GM19240 (cell line): ENCODE results near the gene BID.
A peak's percentile ranks its signal among the peaks of the same experiment; 100 is the strongest.

Experiments used
- DNase-seq: peaks from one replicate; pipeline ENCODE4 v3.0.0; 2011; ENCODE audit warnings: low spot score; ENCODE audit not compliant: insufficient read length

Gene BID

DNA sequence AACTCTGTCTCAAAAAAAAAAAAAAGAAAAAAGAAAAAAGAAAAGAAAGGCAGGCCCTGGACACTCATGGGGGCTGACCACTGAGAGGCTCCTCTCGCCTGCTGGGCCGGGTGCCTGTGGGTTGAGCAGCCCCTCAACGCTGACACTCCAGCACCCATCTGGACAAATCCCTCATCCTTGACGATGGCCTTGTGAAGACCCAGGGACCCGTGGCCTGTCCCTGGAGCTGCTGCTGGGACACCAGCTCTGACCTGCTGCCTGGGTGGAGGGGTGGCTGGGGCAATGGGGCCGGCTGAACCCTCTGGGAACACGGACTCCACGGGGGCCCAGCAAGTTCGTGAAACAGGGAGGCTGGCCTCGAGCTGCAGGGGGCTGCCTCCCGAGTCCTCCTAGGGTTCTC lies 10.5 kb upstream of the BID start:
- DNase-seq: no peak

DNA sequence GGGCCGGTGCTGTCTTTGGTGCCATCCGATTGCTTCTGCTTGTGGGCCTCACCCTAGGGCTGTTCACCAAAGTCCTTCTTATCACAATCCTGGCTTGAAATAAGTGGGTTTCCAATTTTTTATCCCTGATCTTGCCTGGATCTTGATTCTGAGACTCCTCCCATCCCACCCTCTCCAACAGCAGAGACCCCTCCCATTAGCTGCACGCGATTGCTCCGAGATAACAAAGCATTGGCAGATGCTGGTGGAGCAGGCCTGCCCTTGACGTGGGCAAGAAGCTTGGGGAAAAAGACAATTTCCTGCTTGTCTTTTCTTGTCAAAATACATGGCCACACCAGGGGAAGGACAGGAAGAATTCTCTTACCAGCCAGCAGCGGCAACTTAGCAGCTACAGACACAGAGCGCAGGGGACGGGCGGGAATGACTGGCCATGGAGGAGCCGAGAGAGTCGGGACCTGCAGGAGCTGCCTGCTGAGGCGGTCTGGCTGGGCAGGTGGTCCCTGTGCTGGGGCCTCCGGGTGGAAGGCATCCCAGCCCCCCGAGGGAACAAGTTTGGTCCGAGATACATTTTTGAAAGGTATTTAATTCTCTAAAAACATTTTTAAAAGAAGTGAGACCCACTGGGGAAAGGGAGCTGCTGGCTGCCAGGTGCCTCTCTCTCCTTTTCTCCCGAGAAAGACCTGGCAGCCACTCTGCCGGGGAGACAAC lies 9.7 kb upstream of the BID start:
- no peak for DNase-seq

DNA sequence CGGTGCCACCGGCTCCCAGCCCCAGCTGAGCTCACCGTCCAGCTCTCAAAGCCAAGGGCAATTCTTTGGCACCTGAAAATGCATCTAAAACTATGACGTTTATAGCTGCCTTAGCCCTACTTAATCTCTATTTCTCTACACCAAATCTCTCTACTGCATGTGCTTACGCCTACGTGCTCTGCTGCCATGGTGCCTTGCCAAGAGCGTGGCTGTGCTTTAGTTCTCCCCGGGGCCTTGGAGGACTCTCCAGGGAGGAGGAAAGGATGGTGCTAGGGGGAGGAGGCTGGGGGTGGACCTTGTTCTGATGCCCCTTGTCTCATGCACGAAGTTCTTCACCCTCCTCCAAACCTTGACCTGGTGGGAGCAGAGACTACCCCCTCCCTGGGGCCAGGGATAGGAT lies 9.0 kb upstream of the BID start:
- DNase-seq: no peak

DNA sequence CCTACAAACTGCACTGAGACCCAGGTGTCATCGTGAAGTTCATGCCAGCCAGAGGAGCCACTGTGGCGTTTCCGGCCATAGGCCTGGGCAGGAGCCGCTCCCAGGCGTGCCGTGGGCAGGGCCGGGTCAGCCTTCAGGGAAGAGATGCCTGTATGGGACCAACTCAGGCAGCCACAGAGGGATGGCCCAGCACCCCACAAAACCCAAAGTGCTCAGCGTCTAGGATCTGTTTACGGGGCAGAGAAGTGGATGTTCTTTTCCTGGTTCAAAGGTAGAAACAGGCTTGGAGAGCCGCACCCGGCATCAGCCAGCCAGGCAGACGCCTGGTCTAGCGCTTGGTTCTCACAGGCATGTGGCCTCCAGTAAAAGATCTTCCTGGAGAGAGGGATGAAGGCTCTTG lies 8.4 kb upstream of the BID start:
- DNase-seq: no peak

DNA sequence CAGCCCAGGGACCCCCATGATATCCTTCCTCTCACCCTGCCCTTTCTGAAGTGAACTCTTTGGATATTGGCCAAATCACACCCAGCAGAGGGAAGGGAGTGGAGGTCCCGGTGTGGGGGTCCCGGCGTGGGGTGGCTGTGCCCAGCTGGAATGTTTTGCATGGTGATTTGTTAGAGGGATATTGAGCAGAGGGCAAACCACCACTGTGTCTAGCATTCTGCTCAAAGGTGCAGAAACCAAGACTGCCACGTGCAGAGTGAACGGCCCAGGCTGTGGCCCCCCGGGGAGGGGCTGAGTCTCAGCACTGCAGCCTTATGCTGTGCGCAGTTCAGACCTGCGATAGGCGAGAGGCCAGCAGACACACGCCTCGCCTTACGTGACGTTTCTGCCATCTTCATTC lies 7.9 kb upstream of the BID start:
- no peak for DNase-seq

DNA sequence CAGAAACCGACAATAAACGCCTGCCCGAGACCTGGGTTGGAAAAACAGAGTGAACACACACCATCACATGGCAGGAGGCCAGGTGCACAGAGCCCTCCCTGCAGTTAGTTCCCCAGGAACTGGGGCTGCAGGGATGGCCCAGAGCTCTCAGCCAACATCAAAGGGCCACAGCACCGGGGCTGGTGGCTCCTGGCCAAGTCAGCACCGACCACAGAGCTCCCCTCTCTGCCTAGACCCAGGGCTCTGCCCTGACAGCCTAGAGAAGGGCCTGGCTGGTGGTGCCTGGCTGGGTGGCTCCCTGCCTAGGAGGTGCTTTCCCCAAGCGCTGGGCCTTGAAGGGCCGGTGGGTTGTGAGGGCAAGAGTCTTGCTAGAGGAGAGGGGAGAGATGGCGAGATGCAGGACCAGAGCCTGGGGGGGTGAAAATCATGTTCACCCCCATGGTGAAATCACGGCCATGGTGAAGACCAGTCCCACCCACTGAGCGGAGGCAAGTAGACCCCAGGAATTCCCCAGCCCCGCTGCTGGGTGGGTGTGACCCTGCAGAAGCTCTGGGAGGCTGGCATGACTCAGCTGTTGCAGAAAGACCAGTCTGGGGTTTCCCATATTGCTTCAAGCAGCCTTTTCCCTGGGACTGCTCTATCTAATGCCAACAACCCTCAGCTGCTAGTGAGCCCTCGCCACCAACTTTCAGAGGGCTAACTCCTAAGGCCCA lies 7.2 kb upstream of the BID start:
- no peak for DNase-seq

DNA sequence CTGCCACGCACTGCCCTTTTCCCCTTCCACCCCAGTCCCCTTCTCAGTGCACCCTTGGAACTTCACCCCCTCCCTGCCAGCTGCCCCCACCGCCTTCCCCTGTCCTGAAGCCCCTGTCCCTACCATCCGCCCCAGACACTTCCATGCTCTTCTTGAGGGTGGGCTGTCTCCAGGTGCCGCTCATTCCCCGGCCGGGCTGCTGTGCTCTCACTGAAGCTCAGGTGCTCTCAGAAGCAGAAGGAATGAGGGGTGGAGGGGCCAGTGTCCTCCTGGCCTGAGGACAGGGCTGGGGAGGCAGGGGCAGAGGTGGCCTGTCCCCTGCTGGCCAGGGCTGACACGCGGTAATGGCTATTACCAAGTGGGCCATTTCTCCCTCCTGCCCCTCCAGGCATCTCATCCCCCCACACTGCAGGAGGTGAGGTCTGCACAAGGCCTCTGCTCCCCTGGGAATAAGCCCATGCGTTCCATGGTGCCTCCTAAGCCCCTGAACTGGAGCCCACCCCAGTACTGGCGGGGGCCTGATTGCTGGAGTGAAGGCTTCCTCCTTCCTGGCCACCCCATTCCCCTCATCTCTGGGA lies 6.6 kb upstream of the BID start:
- DNase-seq: no peak

DNA sequence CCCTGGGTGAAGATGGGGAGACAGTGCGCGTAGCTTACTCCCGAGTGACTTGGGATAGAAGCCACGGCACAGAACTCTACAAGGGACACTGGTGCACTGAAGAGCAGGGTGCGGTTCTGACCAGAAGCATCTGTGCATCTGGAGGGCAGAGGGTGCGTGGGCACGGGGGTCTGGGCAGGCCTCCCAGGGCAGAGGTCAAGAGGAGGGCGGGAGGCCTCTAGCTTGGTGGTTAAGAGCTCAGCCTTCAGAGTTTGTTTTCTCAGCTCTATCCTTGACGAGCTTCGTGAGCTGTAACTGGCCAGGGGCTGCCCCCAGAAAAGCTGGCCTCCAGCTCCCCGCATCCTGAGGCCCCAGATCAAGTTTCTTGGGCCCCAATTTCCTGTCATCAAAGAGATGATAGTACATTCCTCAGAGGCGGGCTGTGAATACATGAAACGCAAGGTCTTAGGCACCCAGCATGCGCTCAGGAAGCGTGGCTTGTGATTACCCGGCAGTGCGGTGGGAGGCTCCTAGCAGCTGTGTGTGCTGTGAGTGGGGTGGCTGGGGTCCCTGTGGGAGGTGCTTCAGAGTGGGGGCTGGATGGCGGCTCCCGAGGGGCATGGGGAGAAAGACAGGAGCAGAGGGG lies 6.0 kb upstream of the BID start:
- DNase-seq: no peak

DNA sequence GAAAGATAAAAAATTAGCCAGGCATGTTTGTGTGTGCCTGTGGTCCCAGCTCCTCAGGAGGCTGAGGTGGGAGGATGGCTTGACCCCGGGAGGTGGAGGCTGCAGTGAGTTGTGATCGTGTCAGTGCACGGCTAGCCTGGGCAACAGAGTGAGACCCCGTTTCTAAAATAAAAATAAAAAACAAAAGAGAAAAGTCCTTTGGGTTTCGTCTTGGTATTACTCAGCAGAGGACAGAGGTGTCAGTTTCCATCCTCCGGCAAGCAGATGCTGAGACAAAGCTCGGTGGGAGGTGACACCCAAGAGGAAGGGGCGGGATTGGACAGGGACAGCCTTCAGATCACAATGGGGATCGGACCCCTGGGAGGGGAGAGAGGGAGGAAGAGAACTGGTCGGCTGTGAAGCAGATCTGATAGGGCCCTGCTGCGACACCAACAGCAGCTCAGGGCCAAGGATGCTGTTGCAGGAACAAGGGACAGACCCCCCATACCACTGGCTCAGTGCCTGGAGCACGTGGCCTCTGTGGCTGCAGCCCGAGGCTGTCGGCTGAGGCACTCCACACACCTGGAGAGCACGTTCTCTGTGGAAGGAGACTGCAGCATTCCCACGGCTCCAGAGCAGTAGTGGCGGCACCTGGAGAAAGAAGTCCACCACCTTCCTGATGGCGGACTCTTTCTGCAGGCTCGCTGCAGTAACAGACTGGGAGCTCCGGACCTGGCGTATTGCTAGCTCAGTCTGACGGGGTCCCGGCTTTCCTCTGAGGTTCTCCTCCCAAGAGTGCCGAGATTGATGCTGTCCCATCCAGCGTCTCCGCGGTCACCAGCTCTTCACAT lies 5.2 kb upstream of the BID start:
- DNase-seq: peak; percentile 85

DNA sequence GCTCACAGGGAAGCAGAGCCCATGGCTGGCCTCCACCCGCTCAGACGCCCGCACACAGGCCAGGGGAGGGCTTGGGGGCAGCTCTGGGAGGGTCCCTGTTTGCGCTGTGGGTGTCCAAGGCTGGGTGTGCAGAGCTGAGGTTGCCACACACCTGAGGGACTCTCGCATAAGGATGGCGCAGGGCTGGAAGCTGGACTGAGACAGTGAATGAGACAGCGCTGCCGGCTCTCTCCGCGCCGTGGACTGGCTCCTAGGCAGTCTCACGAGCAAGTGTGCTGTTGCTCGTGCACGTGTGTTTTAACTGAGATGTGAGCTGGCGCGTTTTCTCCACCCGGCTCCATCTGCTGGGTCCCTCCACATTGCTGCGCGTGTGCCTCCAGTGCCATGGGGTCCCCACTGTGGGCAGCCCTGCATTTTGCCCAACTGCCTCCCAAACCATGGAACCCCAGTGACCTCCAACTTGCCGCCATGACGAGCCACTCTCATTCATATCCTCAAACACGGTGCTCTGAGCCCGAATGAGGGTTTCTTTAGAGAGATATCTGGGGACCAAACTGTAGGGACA lies 4.2 kb upstream of the BID start:
- DNase-seq: no peak

DNA sequence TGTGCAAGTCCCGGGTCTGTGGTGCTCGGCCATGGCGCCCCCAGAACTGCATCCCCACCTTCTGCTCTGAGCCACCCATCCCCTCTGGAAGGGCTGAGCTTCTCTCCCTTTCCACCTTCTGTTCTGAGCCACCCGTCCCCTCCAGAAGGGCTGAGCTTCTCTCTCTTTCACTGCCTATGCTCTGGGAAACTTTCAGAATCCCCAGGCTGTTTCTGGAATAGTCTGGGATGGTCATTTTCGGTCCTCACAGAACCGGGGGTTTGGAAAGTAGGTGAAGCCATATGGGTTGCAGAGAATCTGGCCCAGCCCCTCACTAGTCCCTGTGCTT lies 3.4 kb upstream of the BID start:
- no peak for DNase-seq

DNA sequence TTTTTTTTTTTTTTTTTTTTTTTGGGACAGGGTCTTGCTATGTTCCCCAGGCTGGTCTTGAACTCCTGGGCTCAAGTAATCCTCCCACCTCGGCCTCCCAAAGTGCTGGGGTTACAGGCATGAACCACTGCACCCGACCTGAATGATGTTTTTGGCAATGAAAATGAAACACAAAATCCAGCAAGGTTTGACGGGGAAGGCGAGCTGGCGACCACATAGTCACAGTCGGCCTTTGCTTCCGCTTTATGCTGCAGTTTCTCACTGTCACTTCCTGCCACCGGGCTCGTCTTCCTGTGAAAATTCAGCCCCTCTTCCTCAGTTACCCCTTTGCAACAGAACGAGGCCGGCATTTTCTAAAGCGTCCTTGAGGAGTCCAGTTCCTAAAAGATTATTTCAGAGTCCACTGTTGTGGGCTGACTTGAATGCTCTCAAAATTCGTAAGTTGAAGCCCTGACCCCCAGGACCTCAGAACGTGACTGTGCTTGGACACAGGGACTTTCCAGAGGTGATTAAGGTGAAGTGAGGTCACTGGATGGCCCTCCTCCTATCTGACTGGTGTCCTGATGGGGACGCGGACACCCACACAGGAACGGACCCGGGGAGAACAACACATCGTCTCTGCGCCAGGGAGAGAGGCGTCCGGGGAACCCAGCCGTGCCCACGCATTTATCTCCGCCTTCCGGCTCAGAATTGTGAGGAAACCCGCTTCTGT lies 2.9 kb upstream of the BID start:
- peak; percentile 94 for DNase-seq

DNA sequence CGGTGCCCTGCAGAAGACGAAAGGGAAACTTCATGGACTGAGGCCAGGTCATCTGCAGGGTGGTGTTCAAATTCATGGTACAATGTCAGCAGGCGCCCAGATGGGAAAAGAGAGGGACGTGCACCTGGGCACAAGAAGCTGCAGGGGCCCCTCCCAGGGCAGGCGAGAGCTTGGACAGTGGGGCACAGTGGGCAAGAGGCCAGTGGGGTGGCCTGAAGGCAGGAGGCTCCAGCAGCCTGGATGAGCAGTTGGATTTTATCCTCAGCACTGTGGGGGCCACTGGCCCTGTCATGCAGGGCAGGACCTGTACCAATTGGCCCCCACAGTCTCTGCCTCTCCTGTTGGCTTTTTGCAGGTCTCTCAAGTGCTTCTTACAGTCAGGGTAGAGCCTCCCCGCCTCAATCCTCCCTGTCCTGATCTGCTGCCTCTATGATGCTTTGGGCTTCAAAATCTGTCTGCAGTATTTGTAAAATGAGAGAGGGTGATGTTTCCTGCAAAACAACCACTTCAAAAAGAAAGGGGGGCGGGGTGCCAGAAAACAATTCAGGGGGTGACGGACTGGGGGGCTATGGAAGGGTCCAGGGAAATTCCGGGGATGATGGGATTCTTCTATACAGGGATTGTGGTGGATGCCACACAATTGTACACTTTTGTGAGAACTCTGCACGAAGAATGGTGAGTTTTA lies 1.7 kb upstream of the BID start:
- DNase-seq: no peak

DNA sequence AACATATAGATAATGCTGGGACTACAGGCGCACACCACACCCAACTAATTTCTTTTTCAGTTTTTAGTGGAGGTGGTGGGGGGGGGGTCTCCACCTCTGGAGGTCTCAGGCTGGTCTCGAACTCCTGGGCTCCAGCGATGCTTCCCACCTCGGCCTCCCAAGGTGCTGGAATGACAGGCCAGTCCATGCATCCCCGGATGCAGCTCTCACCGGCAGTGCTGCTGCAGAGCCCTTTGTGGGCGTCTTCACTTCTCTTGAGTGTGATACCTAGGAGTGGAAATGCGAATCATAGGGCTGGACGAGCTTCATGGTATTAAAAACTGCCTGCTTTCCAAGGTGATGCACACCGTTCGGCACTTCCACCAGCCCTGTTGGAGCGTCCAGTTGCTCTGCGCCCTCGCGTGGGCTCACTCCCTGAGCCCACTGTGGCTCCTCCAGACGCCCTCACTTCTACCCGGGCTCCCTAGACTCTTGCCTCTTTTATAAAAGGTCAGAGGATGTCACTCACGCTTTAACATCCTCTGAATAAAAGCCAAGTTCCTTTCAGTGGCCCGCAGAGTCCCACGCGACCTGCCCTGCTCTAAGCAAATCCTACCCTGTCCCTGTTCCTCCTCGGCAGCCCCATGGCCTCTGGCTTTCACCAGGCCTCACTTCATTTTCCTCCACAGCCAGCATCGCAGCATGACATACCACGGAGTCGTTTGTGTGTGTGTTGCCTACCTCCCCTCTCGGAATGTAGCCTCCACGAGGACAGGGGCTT lies 837 bp upstream of the BID start:
- no peak for DNase-seq

DNA sequence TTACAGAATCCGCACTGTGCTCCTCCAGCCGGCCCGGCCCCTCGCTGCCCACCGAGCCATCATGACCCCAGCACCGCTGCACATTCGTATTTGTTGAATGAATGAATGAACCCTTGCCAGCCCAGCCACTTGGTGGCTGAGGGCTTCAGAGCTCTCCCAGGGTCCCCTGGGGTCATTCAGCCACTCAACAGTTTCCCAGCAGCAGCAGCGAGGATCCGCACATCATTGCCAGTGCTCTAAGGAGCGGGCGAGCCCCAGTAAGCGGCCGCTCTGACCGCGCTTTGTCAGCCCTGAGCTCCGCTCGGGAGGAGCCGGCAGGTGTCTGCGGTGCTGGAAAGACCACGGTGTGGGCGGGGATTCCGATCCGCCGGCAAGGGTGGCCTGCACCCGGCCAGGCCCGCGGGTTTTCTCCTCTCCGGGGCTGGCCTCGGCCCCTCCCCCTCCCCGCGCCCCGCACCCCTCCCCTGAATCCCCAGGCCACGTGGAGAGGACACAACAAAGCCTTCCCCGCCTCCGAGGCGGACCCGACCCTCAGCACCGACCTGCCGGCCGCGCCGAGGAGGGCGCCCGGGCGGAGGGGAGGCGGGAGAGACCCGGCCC lies 563 bp downstream of the BID start:
- DNase-seq: peak; percentile 50

DNA sequence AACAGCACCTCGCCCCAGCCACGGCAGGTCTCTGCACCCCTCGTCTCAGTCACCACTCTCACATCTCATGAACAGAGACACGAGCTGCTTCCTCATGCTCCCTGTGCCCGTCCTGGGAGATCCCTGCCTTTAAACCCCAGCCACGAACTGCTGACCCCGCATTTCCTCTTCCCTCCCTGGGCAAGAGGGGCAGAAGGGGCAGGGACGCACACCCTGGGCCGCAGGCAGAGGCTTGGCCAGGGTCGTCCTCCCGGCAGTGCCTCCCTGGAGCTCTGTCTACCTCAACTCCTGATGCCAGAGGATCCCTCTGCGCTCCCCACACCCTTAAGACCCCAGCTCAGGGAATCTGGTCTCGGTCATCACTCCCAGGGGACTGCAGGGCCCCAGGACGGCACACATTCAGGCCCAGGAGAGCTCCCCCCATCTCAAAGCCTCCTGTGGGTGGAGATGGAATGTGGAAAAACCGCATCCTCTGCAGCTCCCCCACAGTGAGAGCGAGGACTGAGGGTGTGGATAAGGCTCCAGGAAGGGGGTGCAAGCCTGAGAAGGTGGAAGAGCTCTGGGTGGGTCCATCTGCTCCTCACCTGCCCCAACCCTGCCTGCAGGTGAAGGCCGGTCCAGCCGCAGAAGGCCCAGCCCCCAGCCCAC lies 1.2 kb downstream of the BID start:
- DNase-seq: no peak

DNA sequence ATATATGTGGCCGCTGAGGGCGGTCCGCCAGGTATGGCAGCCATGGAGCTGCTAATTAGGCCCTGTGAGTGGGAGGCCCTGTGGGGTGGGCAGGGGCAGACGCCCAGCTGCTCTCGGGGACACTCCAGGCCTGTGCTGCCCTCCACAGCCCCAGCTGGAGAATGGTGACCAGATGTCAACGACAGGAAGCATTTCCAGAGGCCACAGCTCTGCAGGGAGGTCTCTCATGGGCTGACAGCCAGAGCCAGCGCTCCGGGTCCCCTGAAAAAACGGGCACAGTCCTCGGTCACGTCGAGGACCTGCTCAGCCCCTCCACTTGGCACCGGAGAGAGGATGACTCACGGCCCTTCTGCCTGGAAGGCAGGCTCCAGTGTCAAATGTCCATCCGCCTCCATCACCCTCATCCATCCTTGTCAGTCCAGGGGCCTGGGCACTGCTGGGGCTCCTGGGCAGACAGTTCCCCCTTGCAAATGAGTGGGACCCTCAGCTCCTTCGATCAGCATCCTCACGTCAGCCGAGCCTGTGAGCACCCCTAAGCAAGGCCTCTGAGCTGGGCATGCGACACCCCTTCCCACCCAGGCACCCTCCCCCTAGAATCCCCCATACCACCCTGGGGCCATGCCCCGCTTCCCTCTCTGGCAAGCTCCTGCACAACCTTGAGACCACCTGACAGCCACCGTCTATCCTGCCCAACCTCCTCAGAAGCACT lies 1.9 kb downstream of the BID start:
- DNase-seq: no peak
